OCI-LY7 (cell line): ENCODE results near the gene NAV2. TPM values are rescaled to one million over a fixed set of nuclear protein-coding genes. Genes with fewer than 3 reads are reported as not detected.

ENCODE experiments used
- BruUV-seq: library from RNA; stranded (reverse); fragments of 400-500 nt; replicated peaks from 2 replicates; lab custom pipeline; 2021; lab: Mats Ljungman, UMichigan
- CTCF ChIA-PET: fragments of 300-600 bp; sonication (Branson Sonifier 250); formaldehyde crosslinking; loops from one replicate; lab custom pipeline; 2022; ENCODE audit warnings: antibody characterized with exemption; ENCODE audit not compliant: unreplicated experiment; lab: Charles Lee
- POLR2A ChIA-PET: fragments of 300-600 bp; sonication (Branson Sonifier 250); formaldehyde crosslinking; loops from one replicate; lab custom pipeline; 2022; ENCODE audit warnings: antibody characterized with exemption; lab: Charles Lee
- DNase-seq: peaks from one replicate; pipeline ENCODE4 v3.0.0-alpha.2; 2015; ENCODE audit warnings: low spot score
- H2AFZ ChIP-seq: fragments of 200-600 bp; sonication (generic), shearing (Covaris generic); 2 replicates; pipeline ENCODE4 v1.6.1; 2014; ENCODE audit warnings: mild to moderate bottlenecking, antibody characterized with exemption, low read length, moderate library complexity
- H3K27ac ChIP-seq: fragments of 200-600 bp; sonication (generic); 2 replicates; pipeline ENCODE4 v1.5.1; 2014; ENCODE audit warnings: mixed run types, low read depth, mild to moderate bottlenecking, moderate library complexity, low read length, inconsistent platforms; ENCODE audit not compliant: poor library complexity, severe bottlenecking
- H3K36me3 ChIP-seq: fragments of 200-600 bp; sonication (generic); 2 replicates; pipeline ENCODE4 v1.6.1; 2014; ENCODE audit warnings: mild to moderate bottlenecking, antibody characterized with exemption, low read length, moderate library complexity, mixed read lengths; ENCODE audit not compliant: insufficient read depth
- H3K4me1 ChIP-seq: fragments of 200-600 bp; sonication (generic); 2 replicates; pipeline ENCODE4 v1.5.1; 2014; ENCODE audit warnings: mild to moderate bottlenecking, low read length; ENCODE audit not compliant: insufficient read depth, poor library complexity, severe bottlenecking
- H3K4me2 ChIP-seq: fragments of 200-600 bp; sonication (generic); 2 replicates; pipeline ENCODE4 v1.6.1; 2014; ENCODE audit warnings: mild to moderate bottlenecking, low read length
- H3K4me3 ChIP-seq: fragments of 200-600 bp; sonication (generic); 2 replicates; pipeline ENCODE4 v1.5.1; 2014; ENCODE audit warnings: mild to moderate bottlenecking, low read depth, low read length; ENCODE audit not compliant: poor library complexity, severe bottlenecking
- H3K79me2 ChIP-seq: fragments of 200-600 bp; sonication (generic); 2 replicates; pipeline ENCODE4 v1.6.1; 2016; ENCODE audit warnings: low read depth, mild to moderate bottlenecking, low read length, moderate library complexity, mixed read lengths; ENCODE audit not compliant: insufficient read depth
- H3K9me2 ChIP-seq: fragments of 200-600 bp; sonication (generic); 2 replicates; pipeline ENCODE4 v1.6.1; 2016; ENCODE audit warnings: mild to moderate bottlenecking, low read length, mixed read lengths; ENCODE audit not compliant: insufficient read depth
- H3K9me3 ChIP-seq: fragments of 200-600 bp; sonication (generic); 2 replicates; pipeline ENCODE4 v1.6.1; 2014; ENCODE audit warnings: mild to moderate bottlenecking, mixed run types, low read length, mixed read lengths
- H4K20me1 ChIP-seq: fragments of 200-600 bp; sonication (generic); 2 replicates; pipeline ENCODE4 v1.6.1; 2014; ENCODE audit warnings: mild to moderate bottlenecking, antibody characterized with exemption, low read length, moderate library complexity, mixed read lengths; ENCODE audit not compliant: insufficient read depth
- EZH2phosphoT487 ChIP-seq: fragments of 200-600 bp; sonication (generic); IDR thresholded peaks from 2 replicates; pipeline ENCODE4 v1.6.1; 2018; ENCODE audit warnings: low read depth, borderline replicate concordance, mild to moderate bottlenecking, mixed run types, antibody characterized with exemption, low read length, moderate library complexity, mixed read lengths
- intact Hi-C: fragments of 100-400 bp; cut with micrococcal nuclease; formaldehyde crosslinking; loops from one replicate; pipeline ENCODE4 v1.10.0; 2022; ENCODE audit not compliant: unreplicated experiment
- total RNA-seq, 2 experiments: library from RNA; depleted of rRNA in 1 of 2; stranded (reverse); fragments of >200 nt in 1 of 2; shearing (Covaris generic) in 1 of 2; gene quantifications; 2 replicates each; pipeline ENCODE4 v1.2.3, GENCODE V29; 2014 to 2022
- TF ChIP-seq, protein P1 (sequence below): fragments of 200-600 bp; sonication (generic); conservative IDR thresholded peaks from 2 replicates; pipeline ENCODE4 v1.5.1; 2014; ENCODE audit warnings: mild to moderate bottlenecking, antibody characterized with exemption, low read length, moderate library complexity, mixed read lengths

Gene NAV2
- total RNA-seq, 2 experiments from 2014 or later = 0.06 to 0.68 TPM

DNA sequence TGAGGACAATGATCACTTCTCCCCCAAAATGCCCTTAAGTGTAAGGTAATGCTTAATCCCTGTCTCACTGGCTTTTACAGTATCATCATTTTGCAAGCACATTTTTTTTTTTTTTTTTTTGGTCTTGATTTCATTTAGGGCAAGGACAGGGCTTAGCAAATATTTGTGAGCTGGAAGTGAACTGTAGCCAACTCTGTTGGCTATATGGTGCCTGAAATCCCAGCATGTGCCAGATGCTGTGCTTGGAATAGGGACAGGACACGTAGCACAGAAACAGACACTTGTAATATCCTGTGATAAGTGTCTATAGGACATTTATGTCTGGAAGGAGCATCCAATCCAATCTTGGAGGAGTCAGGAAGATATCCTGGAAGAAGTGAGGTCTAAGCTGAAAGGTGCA is 198.3 kb downstream of the NAV2 start:
- TF ChIP-seq EZH2phosphoT487 = no peak
- TF ChIP-seq, protein P1, sequence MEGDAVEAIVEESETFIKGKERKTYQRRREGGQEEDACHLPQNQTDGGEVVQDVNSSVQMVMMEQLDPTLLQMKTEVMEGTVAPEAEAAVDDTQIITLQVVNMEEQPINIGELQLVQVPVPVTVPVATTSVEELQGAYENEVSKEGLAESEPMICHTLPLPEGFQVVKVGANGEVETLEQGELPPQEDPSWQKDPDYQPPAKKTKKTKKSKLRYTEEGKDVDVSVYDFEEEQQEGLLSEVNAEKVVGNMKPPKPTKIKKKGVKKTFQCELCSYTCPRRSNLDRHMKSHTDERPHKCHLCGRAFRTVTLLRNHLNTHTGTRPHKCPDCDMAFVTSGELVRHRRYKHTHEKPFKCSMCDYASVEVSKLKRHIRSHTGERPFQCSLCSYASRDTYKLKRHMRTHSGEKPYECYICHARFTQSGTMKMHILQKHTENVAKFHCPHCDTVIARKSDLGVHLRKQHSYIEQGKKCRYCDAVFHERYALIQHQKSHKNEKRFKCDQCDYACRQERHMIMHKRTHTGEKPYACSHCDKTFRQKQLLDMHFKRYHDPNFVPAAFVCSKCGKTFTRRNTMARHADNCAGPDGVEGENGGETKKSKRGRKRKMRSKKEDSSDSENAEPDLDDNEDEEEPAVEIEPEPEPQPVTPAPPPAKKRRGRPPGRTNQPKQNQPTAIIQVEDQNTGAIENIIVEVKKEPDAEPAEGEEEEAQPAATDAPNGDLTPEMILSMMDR = no peak
- Histone ChIP-seq H3K79me2 (no peaks in the 10 kb centered on the region), H3K27ac (no peak overlapping the region), H3K4me2 (no peak overlapping the region), H3K9me2 (no peaks in the 10 kb centered on the region), H4K20me1 (no peaks in the 10 kb centered on the region), H3K4me3 (no peak overlapping the region), H3K4me1 (no peaks in the 10 kb centered on the region), H2AFZ (no peak overlapping the region), H3K9me3 (no peaks in the 10 kb centered on the region), H3K36me3 (no peaks in the 10 kb centered on the region)
- CTCF ChIA-PET = no interaction called here
- no peak for DNase-seq
- intact Hi-C loops = no loop called here
- no TSS peak for BruUV-seq
- POLR2A ChIA-PET = interaction anchor here (0.7 kb wide), 1 partner anchor 393 kb away, joined by 3 read pairs; no protein-coding TSS in a partner anchor

DNA sequence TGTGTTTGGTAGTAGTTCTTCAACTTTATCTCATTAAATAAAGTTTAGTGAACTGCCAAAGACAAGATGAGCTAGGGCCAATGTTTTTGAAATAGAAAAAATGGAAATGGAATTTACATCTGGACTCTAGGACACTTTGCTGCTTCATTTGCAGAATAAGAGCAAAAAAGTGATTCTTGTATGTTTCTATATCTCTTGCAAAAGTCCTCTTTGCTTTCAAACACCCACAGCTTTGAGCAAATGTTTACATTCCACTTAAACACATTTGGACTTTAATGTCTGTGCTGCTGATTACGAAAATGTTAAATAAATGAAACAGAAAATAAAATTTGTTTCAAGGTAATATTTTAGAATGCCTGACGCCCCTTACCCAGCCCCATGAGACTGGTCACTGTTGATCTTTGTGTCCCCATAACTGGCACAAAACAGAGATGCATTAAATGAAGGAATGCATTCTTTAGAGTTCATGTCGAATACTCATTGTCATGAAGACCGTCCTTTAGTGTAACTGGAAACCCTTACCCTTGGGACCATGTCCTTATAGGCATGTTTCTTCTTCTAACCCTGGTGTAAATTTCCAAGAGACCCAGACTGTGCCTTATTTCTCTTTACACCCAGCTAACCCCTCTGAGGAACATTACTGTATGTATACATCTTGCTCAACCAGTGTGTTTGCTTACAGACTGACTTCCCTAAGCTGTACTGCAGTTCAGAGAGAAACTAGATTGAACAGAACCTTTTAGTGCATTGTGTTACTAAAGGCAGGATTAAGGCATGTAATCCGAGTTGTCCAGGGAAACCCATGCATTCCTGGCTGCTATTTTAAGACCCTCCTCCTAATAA is 199.7 kb downstream of the NAV2 start:
- H4K20me1 ChIP-seq = no peaks in the 10 kb centered on the region
- ChIA-PET POLR2A (no interaction called here), CTCF (no interaction called here)
- no peak overlapping the region for H3K4me3 ChIP-seq
- BruUV-seq = no TSS peak
- no peaks in the 10 kb centered on the region for H3K79me2 ChIP-seq
- H3K4me2 ChIP-seq = no peak overlapping the region
- H3K9me2 ChIP-seq = no peaks in the 10 kb centered on the region
- H3K27ac ChIP-seq = no peak overlapping the region
- DNase-seq = no peak
- intact Hi-C loops = no loop called here
- H3K4me1 ChIP-seq = no peaks in the 10 kb centered on the region
- H3K9me3 ChIP-seq = no peaks in the 10 kb centered on the region
- no peaks in the 10 kb centered on the region for H3K36me3 ChIP-seq
- TF ChIP-seq EZH2phosphoT487 = no peak
- TF ChIP-seq, protein P1 = no peak
- no peak overlapping the region for H2AFZ ChIP-seq
